Keratinocyte (primary cell): ENCODE measurements around the gene HRCT1.

Source experiments
- EZH2 ChIP-seq: IDR thresholded peaks from one replicate; pipeline ENCODE4 v1.6.1; 2012; ENCODE audit warnings: inconsistent platforms, mild to moderate bottlenecking, low read length, moderate library complexity
- TF ChIP-seq, protein P1 (sequence below), 3 experiments: IDR thresholded peaks in 1 of 3; conservative IDR thresholded peaks in 1 of 3; optimal IDR thresholded peaks in 1 of 3; 2 replicates in 2 of 3; 3 replicates in 1 of 3; pipeline versions ENCODE3 to v1.5.1; 2011; ENCODE audit warnings: low read length in 3 of 3, mild to moderate bottlenecking in 3 of 3, moderate library complexity in 2 of 3, control low read depth in 1 of 3, inconsistent platforms in 1 of 3; ENCODE audit not compliant: insufficient read depth in 2 of 3; ENCODE audit errors: extremely low read depth in 1 of 3

GRCh38 chr9:35930989-35931388 lies 25.0 kb downstream of the HRCT1 start:
- TF ChIP-seq, protein P1, sequence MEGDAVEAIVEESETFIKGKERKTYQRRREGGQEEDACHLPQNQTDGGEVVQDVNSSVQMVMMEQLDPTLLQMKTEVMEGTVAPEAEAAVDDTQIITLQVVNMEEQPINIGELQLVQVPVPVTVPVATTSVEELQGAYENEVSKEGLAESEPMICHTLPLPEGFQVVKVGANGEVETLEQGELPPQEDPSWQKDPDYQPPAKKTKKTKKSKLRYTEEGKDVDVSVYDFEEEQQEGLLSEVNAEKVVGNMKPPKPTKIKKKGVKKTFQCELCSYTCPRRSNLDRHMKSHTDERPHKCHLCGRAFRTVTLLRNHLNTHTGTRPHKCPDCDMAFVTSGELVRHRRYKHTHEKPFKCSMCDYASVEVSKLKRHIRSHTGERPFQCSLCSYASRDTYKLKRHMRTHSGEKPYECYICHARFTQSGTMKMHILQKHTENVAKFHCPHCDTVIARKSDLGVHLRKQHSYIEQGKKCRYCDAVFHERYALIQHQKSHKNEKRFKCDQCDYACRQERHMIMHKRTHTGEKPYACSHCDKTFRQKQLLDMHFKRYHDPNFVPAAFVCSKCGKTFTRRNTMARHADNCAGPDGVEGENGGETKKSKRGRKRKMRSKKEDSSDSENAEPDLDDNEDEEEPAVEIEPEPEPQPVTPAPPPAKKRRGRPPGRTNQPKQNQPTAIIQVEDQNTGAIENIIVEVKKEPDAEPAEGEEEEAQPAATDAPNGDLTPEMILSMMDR (optimal IDR thresholded peaks at IDR 0.05 in 1 of 3, IDR thresholded peaks at IDR 0.05 in 1 of 3, conservative IDR thresholded peaks at IDR 0.05 in 1 of 3; ENCODE audit: extremely low read depth in 1 of 3, insufficient read depth in 2 of 3, low read length in 3 of 3) = no peak
- TF ChIP-seq EZH2 = no peak
